SK-N-DZ (cell line): ENCODE results near the gene SATL1.
"Not testable (repeated sequence)": the region's sequence is repeated elsewhere in the genome, so short reads cannot be mapped to it uniquely, and the experiment has no call there.

Source experiments
- DNase-seq: peaks from one replicate; pipeline ENCODE4 v3.0.0-alpha.2; 2015; ENCODE audit warnings: low spot score

Gene SATL1

DNA sequence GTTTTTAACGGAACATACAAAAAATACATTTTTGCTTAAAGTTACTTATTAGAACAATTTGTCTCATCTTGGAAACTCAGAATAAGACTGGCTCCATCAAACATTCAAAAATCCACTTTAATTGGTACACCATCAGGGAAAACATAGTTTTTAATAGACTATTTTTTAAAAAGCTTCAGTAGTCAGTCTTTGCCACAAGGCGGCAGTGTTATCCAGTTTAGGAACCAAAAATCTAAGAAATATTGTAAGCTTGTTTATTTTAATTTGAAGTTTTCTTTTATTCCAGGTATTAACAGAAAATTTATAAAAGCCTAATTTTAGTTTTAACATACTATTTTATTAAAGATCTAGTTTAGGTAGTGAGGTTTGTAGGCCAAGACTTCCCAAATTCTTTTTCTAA, 132.2 kb downstream of the SATL1 start:
- DNase-seq, result peak; percentile 8

DNA sequence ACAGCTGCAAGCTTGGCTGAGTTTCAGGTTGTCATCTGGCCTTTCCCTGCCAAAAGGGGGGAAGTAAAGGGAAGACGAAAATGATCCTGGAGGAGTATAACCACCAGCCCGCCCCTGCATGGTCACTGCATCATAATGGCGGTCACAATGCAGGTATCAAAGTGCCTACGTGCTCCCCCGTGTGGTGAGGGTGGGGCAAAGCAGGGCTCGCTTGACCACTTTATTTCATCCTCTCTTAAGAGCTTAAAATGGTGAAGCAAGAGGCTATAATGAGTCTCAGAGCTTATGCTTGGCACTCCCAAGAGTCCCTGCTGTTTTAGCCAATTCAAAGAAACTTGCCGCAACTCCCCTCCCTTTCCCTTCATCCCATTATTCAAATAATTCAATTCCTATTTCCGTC, 134.3 kb downstream of the SATL1 start:
- DNase-seq, result peak; percentile 32

DNA sequence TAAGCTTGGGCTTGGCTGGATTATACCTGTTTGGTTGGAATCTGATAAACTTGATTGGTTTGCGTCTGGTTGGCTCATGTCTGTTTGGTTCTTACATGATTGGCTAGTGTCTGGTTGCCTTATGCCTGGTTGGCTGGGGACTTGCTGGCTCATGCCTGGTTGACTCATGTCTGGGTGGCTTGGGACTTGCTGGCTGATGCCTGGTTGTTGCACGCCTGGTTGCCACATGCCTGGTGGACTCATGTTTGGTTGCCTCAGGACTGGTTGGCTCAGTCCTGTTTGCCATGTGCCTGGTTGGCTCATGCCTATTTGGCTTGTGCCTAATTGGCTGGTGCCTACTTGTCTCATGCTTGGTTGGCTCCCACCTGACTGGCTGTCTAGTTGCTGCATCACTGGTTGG, 135.4 kb downstream of the SATL1 start:
- no peak for DNase-seq

DNA sequence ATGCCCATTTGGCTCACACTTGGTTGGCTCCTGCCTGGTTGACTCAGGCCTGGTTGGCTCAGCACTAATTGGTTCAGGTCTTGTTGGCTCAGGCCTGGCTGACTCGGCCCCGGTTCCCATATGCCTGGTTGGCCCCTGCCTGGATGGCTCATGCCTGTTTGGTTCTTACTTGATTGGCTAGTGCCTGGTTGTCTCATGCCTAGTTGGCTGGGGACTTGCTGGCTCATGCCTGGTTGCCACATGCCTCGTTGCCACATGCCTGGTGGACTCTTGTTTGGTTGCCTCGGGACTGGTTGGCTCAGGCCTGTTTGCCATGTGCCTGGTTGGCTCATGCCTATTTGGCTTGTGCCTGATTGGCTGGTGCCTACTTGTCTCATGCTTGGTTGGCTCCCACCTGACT, 136.2 kb downstream of the SATL1 start:
- no peak for DNase-seq

DNA sequence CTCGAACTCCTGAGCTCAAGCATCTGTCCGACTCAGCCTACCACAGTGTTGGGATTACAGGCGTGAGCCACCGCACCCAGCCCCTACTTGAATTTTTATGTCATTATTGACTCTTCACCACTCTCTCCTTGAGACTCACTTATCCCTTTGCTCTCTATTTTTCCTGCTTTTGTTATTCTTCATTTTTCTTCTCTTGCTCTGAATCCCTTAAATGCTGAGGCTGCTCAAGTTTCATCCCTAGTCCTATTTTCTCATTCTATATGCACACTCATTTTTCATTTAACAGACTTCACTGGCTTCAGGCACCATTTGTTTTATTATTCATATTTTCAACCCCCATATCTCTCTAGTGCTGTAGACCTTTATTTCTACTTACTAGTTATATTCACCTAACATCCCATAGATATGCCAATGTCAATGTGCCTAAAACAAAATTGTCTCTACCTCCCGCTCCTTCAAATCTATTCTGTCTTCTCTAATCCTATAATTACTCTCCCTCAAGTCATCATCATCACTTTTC, 154.2 kb downstream of the SATL1 start:
- no peak for DNase-seq

DNA sequence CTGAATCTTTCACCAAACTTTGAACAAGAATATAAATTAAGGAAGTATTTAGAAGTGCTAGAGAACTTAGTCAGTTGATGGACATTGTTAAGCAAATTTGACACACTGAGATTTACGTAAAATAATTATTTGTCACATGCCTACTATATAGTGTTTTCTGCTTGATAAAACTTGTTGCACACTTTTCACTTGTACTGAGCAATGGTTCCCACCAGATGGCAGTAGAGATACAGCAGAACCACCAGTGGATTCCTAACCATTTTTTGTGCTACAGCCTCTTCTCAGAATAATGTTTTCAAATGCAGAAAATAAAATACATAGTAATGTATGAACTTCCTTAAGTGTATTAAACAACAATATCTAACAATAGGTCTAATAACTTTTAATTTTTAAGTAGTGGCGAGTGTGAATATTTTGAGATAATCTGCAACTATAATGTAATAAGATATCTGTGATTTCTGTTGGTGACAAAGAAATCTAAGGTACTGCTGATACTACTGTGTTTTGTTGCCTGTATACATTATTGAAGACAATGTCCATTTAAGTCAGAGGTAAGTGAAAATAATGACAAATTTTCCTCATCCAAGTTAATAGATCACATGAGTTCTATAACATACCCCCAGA, 158.7 kb downstream of the SATL1 start:
- peak; percentile 21 for DNase-seq

DNA sequence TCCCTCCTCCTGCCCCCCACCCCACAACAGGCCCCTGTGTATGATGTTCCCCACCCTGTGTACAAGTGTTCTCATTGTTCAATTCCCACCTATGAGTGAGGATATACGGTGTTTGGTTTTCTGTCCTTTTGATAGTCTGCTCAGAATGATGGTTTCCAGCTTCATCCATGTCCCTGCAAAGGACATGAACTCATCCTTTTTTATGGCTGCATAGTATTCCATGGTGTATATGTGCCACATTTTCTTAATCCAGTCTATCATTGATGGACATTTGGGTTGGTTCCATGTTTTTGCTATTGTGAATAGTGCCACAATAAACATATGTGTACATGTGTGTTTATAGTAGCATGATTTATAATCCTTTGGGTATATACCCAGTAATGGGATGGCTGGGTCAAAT, 166.3 kb downstream of the SATL1 start:
- not testable (repeated sequence) for DNase-seq

DNA sequence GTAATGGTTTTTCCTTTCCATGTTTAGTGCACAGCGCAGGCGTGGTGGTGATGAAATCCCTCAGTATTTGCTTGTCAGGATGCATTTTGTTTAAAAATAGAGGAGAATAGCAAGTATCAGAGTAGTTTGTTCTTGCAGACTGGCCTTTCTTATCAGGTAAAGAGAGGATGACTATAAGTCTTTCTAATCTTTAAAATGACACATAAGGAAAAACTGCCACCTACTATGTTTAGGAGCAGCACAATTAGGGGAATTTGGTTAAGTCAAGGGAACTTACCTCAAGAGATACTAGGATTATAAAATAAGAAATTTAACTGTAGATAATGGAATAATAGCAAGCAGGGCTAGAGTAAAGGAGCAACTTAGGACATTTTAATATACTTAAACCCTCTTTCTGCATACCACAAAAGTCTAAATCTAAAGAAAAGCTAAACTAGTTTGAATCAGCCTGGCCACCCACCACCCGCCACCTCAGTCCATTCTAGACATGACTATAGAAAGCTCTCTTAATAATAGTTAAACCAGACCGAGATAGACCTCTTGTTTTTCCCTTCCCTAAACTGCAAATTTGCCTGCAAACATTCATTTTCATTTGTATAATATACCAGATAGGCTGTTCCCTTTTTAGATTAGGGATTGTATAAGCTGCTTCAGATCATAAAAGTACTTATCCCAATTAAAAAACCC, 177.9 kb downstream of the SATL1 start:
- no peak for DNase-seq

DNA sequence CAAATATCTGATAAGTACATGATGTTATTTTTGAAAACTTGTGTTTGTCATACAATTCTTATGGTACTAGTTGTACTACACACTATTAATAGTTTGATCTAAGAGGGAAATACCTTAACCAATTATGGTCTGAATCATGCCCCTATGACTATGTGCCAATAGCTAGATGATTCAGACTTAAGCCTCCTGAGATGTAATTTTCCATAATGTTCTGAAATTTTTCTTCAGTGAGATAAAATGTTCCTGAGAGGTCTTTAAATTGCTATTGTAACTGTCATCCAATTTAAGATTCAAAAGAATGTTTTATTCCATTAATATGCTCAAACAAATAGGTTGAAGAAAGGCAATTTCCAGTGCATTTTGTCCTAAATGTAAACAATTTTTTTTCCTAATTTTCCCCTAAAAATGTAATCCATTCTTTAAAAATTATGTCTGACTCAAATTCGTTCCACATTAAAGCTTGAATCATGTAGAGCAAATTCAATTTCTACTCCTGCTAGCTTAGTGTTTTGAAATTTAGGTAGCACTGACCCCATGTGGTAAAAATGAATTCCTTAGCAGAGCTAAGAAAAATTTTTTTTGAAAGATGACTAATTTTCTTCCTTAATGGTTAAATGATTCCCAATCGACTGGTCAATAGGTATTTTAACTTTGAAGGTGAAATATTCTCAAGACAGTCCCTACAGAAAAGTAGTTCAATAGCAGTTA, 190.8 kb downstream of the SATL1 start:
- peak; percentile 1 for DNase-seq

DNA sequence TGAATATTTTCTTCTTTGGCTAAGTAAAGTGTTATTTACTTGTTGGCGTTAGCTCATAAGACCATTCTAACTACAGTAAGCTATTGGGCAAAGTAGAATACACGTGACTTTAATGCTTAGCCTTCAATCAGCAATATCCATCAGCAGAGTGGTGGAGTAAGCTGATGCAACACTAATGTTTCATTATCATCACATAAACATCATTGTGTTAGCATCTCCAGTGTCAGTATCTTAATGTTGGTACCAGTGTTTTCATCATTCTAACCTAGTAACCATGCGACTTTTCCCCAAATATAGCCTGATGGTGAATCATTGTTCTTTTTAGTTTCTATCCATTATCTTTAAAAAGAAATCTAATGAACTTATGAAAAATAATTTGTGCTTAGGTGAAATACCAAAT, 191.4 kb downstream of the SATL1 start:
- DNase-seq, result no peak

DNA sequence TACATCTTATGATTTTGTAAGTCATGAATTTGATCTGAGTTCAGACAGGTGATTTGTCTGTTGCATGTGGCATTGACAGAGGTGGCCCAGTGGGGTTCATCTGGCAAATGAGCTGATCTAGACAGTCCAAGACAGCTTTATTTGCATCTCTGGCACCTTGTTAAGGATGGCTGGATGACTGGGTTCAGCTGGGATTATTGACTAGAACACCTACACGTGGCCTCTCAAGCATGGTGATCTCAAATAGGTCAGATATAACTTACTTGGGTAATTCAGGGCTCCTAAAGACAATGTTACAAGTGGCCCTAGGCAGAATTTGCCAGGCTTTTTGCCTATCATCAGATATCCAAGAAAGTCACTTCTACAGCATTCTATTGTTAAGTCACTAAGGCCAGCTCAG, 192.0 kb downstream of the SATL1 start:
- DNase-seq, result no peak
